ENCODE results near the gene RHOB. TPM values are rescaled to one million over a fixed set of nuclear protein-coding genes. Genes with fewer than 3 reads are reported as not detected.

The RHOB gene
- total and polyA plus RNA-seq, 7 experiments from 2014 or later, result 0.64 to 244 (median 9.2) TPM

- no peak for ATAC-seq
- ChIA-PET POLR2A (no interaction called here), CTCF (no interaction called here)
- H3K9me3 ChIP-seq (ENCODE audit: control insufficient read depth in 2 of 3, low read length in 3 of 3), result no peaks in the 10 kb centered on the region
- intact Hi-C loops (cut with micrococcal nuclease), result loop anchor here in 1 of 2 donors (5.0 kb wide), 1 partner anchor 118 kb away; no protein-coding TSS in a partner anchor
- H3K4me3 ChIP-seq (ENCODE audit: low read length), result no peak overlapping the region
- H3K4me3 Mint-ChIP-seq, result no peak overlapping the region
- no peaks in the 10 kb centered on the region for H3K4me1 ChIP-seq (ENCODE audit: control insufficient read depth in 2 of 2, insufficient read depth in 2 of 2, low read length in 2 of 2)
- no peaks in the 10 kb centered on the region for H3K36me3 Mint-ChIP-seq
- no peaks in the 10 kb centered on the region for H3K9me3 Mint-ChIP-seq
- no peak overlapping the region for H3K27ac Mint-ChIP-seq
- H3K27ac ChIP-seq (ENCODE audit: low read depth, low read length), result no peak overlapping the region
- H3K27me3 Mint-ChIP-seq, result peaks cover 15 to 38% (median 25%) of the 10 kb centered on the region in 5 donors
- no peak for DNase-seq
- no peaks in the 10 kb centered on the region for H3K4me1 Mint-ChIP-seq
- no peaks in the 10 kb centered on the region for H3K27me3 ChIP-seq (ENCODE audit: control insufficient read depth in 2 of 2, insufficient read depth in 2 of 2, low read length in 2 of 2)
- no peaks in the 10 kb centered on the region for H3K36me3 ChIP-seq (ENCODE audit: control insufficient read depth in 2 of 3, insufficient read depth in 3 of 3, low read length in 3 of 3)
Observed at GRCh38 chr2:20454036-20454981, 7.4 kb downstream of the RHOB start.

GRCh38 chr2:20455076-20455587 lies 8.3 kb downstream of the RHOB start:
- Histone ChIP-seq H3K27me3 (ENCODE audit: control insufficient read depth in 2 of 2, insufficient read depth in 2 of 2, low read length in 2 of 2) (no peaks in the 10 kb centered on the region), H3K9me3 (ENCODE audit: control insufficient read depth in 2 of 3, low read length in 3 of 3) (no peaks in the 10 kb centered on the region), H3K36me3 (ENCODE audit: control insufficient read depth in 2 of 3, insufficient read depth in 3 of 3, low read length in 3 of 3) (no peaks in the 10 kb centered on the region), H3K27ac (ENCODE audit: low read depth, low read length) (no peak overlapping the region), H3K4me1 (ENCODE audit: control insufficient read depth in 2 of 2, insufficient read depth in 2 of 2, low read length in 2 of 2) (no peaks in the 10 kb centered on the region), H3K4me3 (ENCODE audit: low read length) (no peak overlapping the region)
- ATAC-seq (no peak), DNase-seq (no peak)
- no peaks in the 10 kb centered on the region for H3K9me3 Mint-ChIP-seq
- peaks cover 19 to 31% (median 27%) of the 10 kb centered on the region in 5 donors for H3K27me3 Mint-ChIP-seq
- no peaks in the 10 kb centered on the region for H3K36me3 Mint-ChIP-seq
- no peaks in the 10 kb centered on the region for H3K4me1 Mint-ChIP-seq
- CTCF ChIA-PET, result no interaction called here
- intact Hi-C loops (cut with micrococcal nuclease), result no loop called here
- POLR2A ChIA-PET, result no interaction called here
- no peak overlapping the region for H3K4me3 Mint-ChIP-seq
- no peak overlapping the region for H3K27ac Mint-ChIP-seq

GRCh38 chr2:20456116-20456571 lies 9.3 kb downstream of the RHOB start:
- Mint-ChIP-seq H3K4me3 (no peak overlapping the region), H3K9me3 (peaks cover 0 to under 1% (median 0%) of the 10 kb centered on the region in 11 donors), H3K36me3 (peaks cover 0 to under 1% (median 0%) of the 10 kb centered on the region in 5 donors), H3K27me3 (peaks cover 20 to 34% (median 29%) of the 10 kb centered on the region in 5 donors), H3K27ac (no peak overlapping the region), H3K4me1 (no peaks in the 10 kb centered on the region)
- ChIA-PET CTCF (no interaction called here), POLR2A (no interaction called here)
- Histone ChIP-seq H3K27me3 (ENCODE audit: control insufficient read depth in 2 of 2, insufficient read depth in 2 of 2, low read length in 2 of 2) (no peaks in the 10 kb centered on the region), H3K4me1 (ENCODE audit: control insufficient read depth in 2 of 2, insufficient read depth in 2 of 2, low read length in 2 of 2) (no peaks in the 10 kb centered on the region), H3K27ac (ENCODE audit: low read depth, low read length) (no peak overlapping the region), H3K9me3 (ENCODE audit: control insufficient read depth in 2 of 3, low read length in 3 of 3) (no peaks in the 10 kb centered on the region), H3K36me3 (ENCODE audit: control insufficient read depth in 2 of 3, insufficient read depth in 3 of 3, low read length in 3 of 3) (no peaks in the 10 kb centered on the region), H3K4me3 (ENCODE audit: low read length) (no peak overlapping the region)
- intact Hi-C loops (cut with micrococcal nuclease), result no loop called here
- DNase-seq (no peak), ATAC-seq (no peak)

DNA sequence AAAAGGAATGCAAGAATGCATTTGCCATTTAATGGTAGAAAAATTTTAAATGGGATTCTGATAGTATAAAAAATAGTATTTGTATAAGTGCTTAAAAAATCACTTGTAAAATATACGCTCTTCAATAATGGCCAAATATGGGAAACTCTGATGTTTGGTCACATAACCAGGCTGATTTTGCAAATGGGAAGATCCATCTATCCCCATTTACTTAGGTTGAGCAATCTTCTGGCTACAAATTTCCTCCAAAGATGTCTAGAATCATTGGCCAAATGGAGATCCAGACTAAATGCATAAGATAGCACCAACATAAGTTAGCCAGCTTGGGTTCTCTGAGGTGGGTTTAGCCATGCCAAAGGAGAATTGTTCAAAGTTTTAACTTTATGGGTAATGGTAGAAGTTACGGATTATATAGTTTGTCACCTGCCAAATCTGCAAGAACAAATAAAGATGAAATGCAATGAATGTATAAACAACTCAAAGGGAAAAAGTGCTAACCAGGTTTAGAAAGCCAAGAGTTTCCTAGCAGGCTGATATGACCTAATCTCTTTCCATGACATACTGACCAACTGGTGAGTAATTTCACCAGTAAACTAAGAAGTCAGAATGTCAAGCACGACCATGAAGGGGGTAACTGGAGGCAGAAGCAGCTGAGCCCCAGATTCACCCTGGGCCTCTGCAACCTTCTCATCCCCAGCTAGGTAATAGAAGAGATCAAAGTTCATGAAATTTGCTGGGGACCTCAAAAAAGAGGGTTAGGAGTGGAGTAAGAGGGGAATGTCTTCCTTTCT lies 10.0 kb downstream of the RHOB start:
- no peaks in the 10 kb centered on the region for H3K4me1 Mint-ChIP-seq
- intact Hi-C loops (cut with micrococcal nuclease), result no loop called here
- no peak overlapping the region for H3K4me3 Mint-ChIP-seq
- Histone ChIP-seq H3K27me3 (ENCODE audit: control insufficient read depth in 2 of 2, insufficient read depth in 2 of 2, low read length in 2 of 2) (no peaks in the 10 kb centered on the region), H3K36me3 (ENCODE audit: control insufficient read depth in 2 of 3, insufficient read depth in 3 of 3, low read length in 3 of 3) (no peaks in the 10 kb centered on the region), H3K9me3 (ENCODE audit: control insufficient read depth in 2 of 3, low read length in 3 of 3) (no peaks in the 10 kb centered on the region), H3K27ac (ENCODE audit: low read depth, low read length) (no peak overlapping the region), H3K4me1 (ENCODE audit: control insufficient read depth in 2 of 2, insufficient read depth in 2 of 2, low read length in 2 of 2) (no peaks in the 10 kb centered on the region), H3K4me3 (ENCODE audit: low read length) (no peak overlapping the region)
- ChIA-PET POLR2A (interaction anchor here (1.1 kb wide), 1 partner anchor 9 kb away, joined by 3 read pairs; the partner anchor contains the start of gene RHOB), CTCF (no interaction called here)
- peaks cover 24 to 40% (median 31%) of the 10 kb centered on the region in 5 donors for H3K27me3 Mint-ChIP-seq
- H3K9me3 Mint-ChIP-seq, result peaks cover 0 to 4% (median 0%) of the 10 kb centered on the region in 11 donors
- DNase-seq (no peak), ATAC-seq (no peak)
- H3K36me3 Mint-ChIP-seq, result peaks cover 0 to 2% (median 0%) of the 10 kb centered on the region in 5 donors
- no peak overlapping the region for H3K27ac Mint-ChIP-seq

GRCh38 chr2:20457661-20458630 lies 11.1 kb downstream of the RHOB start:
- H3K27ac ChIP-seq (ENCODE audit: low read depth, low read length), result no peak overlapping the region
- H3K4me3 Mint-ChIP-seq, result no peak overlapping the region
- no peak for ATAC-seq
- no peaks in the 10 kb centered on the region for H3K9me3 ChIP-seq (ENCODE audit: control insufficient read depth in 2 of 3, low read length in 3 of 3)
- peaks cover 0 to 2% (median 0%) of the 10 kb centered on the region in 5 donors for H3K36me3 Mint-ChIP-seq
- ChIA-PET POLR2A (interaction anchor here (1.1 kb wide), 1 partner anchor 10 kb away, joined by 3 read pairs; the partner anchor contains the start of gene RHOB), CTCF (no interaction called here)
- intact Hi-C loops (cut with micrococcal nuclease), result no loop called here
- no peaks in the 10 kb centered on the region for H3K4me1 ChIP-seq (ENCODE audit: control insufficient read depth in 2 of 2, insufficient read depth in 2 of 2, low read length in 2 of 2)
- H3K27me3 ChIP-seq (ENCODE audit: control insufficient read depth in 2 of 2, insufficient read depth in 2 of 2, low read length in 2 of 2), result no peaks in the 10 kb centered on the region
- no peak overlapping the region for H3K27ac Mint-ChIP-seq
- peaks cover 22 to 41% (median 28%) of the 10 kb centered on the region in 5 donors for H3K27me3 Mint-ChIP-seq
- no peak for DNase-seq
- H3K4me1 Mint-ChIP-seq, result no peaks in the 10 kb centered on the region
- H3K9me3 Mint-ChIP-seq, result peaks cover 0 to 4% (median 0%) of the 10 kb centered on the region in 11 donors
- no peak overlapping the region for H3K4me3 ChIP-seq (ENCODE audit: low read length)
- no peaks in the 10 kb centered on the region for H3K36me3 ChIP-seq (ENCODE audit: control insufficient read depth in 2 of 3, insufficient read depth in 3 of 3, low read length in 3 of 3)
